HG03196 (cell line): ENCODE measurements around the gene TOM1L2.

Experiments used
- ATAC-seq: cut with Tn5 transposase; IDR thresholded peaks from one replicate; pipeline ENCODE4 v1.9.1; 2021; ENCODE audit not compliant: unreplicated experiment

TOM1L2 gene

DNA sequence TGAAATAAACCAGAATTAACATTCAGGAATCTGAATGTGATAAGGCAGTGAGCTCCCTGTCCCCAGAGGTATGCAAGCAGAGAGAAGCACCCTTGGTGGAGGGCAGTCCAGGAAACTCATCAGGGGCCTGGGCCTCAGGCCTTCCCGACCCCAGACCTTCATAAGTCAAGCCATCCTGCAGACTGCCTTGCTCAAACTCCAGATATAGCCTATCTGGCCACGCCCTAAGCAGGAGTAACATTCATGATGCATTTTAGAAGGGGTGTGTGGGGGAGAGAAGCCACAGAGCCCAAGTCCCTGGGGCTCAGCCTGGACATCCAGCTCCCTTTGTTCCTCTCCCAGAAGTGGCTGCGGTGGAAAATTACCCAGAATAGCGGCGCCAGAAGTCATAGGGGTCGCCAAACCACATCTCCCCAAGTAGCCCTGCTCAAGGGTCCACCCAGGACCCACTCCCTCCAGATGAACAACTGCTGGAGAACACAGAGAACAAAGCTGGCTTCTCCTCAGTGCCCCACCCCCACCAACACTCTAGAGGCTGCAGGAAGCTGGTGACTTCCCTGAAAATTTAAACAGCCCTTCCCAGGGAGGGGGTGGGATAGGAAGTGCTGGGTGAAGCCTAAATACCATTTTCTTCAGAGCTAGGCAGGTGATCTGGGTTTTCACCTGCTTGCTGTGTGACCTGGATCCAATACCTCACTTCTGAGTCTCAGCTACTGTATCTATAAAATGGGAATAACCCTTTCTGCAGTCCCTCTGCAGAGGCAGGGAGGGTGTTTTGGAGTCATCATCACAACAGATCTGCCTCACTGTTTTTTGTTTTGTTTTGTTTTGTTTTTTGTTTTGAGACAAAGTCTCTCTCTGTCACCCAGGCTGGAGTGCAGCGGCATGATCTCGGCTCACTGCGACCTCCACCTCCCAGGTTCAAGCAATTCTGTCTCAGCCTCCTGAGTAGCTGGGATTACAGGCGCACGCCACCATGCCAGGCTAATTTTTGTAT lies 133.9 kb downstream of the TOM1L2 start:
- no peak for ATAC-seq

DNA sequence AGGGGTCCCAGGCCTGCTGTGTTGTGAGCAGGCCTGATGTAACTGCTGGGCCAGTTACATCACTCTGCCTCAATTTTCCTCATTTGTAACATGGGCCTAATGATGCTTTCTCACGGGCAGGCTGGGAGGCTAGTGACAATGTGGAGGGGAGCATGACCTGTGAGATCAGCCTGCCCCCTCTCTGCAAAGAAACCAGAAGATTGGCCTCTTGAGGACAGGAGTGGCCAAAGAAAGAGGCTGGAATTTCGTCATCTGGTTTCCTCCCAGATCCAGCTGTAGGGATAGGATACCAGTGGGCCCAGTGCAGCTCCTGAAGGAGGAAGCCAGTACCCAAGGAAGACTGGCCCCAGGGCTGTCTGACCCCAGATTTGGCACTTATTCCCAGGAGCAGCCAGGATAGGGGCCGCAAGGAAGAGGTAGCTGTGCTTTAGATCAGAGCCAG lies 134.8 kb downstream of the TOM1L2 start:
- no peak for ATAC-seq

DNA sequence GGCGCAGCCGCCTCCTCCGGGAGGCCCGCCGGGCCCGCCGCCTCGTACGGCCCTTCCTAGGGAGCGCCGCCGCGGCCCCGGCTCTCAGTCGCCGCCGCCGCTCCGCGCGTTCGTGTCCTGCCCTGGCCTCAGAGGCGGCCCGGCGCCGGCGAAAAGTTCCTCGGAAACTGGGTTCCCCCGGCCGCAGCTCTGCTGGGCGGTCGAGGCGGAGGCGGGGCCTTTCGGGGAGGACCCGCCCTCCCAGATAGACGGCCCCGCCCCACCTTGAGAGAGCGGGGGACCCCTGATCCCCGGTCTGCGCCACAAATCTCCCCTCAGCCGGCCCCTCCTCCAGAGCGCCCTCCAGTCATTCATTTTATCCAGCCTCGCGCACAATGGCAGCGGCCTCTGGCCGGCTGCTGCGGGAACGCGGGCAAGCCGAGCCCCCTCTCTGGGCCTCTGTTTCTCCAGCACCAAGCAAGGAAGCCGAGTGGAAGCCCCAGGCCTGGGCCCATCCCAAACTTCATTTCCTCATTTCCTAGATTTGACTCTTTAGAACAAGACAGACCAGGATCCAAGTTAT lies 135.3 kb downstream of the TOM1L2 start, which contains the start of gene SREBF1:
Gene SREBF1, minus strand, starts transcription at position 169 of the 562 bp plus-strand sequence. CDS start 169 bp downstream, outside the sequence.
- peak; percentile 15 for ATAC-seq

DNA sequence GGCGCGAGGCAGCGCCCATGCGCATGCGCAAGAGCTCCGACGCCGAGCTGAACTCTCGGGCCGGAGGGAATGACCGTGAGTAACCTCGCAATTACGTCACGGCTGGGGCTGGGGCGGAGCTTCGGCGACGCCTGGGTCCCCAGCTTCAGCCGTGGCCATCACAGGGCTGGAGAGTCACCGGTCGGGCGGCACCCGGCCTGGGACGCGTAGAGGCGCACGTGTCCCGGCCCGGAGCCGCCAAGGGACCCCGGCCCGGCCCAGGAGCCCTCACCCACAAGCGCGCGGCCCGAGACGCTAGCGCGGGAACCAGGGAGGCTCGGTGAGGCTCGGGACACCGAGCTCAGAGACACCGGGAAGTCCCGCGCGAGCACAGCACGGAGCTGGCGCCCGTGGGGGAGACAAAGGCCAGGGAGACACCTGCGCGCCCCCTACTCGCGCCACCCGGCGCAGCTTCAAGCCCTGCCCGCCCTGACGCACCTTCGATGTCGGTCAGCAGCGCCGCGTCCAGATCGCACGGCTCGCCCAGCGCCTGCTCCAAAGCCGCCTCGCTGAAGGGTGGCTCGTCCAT lies 135.9 kb downstream of the TOM1L2 start:
- ATAC-seq, result peak; percentile 63

DNA sequence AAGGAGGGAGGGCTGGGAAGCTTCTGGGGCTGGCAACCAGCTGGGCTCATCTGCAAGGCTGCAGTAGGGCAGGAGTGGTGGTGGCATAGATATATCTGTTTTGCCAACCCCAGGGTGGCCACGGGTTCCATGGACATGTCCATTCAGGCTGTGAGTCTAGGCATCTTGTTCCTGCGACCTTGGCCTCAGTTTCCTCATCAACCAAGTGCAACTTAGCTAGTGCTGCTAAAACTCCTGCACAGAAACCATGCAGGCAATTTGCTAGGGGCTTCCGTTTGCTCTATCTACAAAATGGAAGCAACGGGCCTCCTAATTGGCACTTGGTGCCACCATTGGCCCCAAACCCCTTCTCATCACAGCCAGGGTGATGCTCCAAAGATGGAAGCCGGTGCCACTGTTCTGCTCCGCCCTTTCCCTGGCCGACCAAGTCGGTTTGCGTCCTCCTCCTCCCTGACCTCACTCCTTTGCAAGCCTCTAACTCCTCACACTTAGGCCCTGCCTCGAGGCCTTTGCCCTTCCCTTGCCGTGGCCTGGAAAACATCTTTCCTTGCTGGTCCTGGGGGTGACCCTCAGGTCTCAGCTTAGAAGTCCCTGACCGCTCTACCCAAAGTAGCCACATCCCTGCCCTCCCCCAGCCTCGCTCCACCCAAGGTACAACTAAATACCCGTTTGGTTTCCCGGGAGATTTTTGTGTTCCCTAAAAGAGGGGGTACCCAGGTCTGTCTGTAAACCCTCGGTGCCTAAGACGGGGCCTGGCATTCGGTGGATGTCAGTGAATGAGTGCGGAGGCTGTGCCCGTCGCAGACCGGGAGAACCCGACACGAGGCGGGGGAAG lies 136.6 kb downstream of the TOM1L2 start:
- no peak for ATAC-seq

DNA sequence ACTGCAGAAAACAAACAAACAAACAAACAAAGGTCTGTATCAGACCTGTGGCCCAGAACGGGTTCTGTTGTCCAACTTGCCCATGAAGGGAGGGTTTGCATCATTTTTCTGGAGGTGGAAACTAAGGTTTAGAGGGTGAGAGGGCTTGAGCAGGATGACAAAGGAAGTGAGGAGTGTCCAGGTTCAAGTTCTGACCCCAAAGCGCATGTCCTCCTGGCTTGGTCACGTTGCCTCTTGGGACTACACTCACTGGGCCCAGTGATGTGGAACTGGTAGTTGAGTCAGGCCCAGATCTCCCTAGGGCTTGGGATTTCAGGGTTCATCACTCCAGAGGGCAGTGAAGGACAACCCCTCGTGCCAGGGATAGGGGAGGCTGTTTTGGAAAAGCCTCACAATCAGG lies 137.2 kb downstream of the TOM1L2 start:
- ATAC-seq, result no peak

DNA sequence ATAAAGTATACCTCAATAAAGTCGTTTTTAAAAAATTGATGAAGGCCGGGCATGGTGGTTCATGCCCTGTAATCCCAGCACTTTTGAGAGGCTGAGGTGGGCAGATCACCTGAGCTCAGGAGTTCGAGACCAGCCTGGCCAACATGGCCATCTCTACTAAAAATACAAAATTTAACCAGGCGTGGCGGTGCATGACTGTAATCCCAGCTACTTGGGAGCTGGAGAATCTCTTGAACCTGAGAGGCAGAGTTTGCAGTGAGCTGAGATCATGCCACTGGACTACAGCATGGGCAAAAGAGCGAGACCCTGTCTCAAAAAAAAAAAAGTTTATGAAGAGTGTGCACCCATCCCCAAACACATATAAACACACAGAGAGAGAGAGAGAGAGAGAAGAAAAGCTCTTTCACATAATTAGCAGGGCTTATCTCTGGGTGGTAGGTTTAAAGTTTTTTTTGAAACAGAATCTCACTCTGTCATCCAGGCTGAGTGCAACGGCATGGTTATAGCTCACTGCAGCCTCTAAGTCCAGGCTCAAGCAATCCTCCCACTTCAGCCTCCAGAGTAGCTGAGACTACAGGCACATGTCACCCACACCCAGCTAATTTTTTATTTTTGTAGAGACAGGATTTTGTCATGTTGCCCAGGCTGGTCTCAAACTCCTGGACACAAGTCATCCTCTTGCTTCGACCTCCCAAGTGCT lies 138.4 kb downstream of the TOM1L2 start:
- ATAC-seq, result no peak

DNA sequence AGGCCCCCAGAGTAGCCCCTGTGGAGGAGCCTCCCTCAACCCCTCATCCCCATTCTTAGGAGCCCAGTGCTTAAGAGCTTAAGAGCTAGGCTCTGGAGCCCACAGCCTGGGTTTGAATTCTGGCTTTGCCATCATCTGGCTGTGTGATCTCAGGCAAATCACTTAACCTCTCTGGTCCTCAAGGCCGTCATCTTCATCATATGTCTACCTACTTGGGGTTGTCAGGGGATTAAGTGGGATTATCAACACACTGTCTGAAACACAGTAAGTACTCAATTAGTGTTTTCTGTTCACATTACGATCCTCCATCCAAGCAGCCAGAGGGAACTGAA lies 140.2 kb downstream of the TOM1L2 start:
- ATAC-seq, result no peak

DNA sequence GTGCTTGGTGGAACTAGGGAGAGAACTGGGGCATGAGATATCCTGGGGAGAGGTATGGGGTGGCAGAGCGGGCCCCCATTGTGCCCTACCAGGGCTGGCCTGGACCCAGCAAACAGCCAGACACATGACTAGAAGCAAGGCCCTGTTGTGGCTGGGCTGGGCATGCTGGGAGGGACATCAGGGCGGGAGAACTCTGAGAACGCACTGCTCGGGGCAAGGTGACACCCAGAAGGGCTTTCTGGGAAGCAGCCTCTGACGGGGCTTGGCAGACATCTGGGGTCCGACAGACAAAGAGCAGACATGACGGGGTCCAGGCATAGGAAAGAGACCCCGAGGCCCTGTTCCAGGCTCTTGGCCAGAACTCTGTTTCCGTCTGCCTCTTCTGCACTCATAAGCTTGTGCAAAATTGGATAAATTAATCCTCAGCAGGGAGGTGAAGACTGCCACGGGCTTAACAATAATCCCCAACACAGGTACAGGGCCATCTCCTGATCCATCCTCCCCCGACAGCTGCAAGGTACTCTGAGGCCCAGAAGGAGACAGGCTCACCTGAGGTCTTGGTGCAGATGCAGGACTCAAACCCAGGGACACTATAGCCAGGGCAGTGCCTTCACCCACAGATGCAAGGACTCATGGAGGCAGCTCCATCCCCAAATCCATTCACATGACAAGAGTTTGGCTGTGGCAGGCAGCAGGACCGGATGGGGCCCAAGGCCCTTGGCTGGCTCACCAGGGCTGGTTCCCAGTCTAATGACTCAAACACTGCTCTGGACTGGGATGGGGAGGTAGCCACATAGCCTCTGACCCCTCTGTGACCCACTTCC lies 140.8 kb downstream of the TOM1L2 start:
- ATAC-seq, result no peak

DNA sequence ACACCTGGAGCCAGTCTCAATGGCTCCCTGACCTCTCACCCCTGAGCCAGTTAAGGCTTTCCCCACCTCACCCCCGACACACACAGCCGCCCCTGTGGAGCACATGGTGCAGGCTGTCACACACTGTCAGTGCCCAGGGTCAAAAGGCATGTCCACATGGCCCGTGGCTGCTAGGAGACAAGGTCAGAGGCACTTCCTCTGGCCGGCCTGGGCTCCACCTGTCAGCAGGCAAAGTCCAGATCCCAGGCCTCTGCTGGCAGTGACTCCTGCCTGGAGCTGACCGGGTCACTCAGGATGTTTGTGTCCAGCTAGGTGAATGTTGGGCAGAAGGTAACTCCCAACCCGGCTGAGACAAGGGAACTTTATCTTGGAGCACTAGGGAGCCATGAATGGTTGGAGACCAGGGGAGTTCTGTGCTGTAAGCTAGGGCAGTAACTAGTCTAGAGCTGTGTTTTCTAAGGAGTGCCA lies 141.4 kb downstream of the TOM1L2 start:
- no peak for ATAC-seq

DNA sequence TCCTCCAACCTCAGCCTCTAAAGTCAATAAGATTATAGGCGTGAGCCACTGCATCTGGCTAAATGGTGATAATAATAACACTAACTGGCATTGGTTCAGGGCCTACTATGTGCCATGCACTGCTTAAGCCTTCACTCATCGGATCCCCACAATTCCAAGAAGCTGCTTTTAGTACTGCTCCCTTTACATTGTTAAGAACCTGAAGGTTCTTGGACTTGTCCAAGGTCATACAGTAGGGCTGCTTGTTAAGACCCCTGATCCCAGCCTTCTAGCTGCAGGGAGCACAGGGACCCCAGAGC lies 142.0 kb downstream of the TOM1L2 start:
- ATAC-seq, result no peak

DNA sequence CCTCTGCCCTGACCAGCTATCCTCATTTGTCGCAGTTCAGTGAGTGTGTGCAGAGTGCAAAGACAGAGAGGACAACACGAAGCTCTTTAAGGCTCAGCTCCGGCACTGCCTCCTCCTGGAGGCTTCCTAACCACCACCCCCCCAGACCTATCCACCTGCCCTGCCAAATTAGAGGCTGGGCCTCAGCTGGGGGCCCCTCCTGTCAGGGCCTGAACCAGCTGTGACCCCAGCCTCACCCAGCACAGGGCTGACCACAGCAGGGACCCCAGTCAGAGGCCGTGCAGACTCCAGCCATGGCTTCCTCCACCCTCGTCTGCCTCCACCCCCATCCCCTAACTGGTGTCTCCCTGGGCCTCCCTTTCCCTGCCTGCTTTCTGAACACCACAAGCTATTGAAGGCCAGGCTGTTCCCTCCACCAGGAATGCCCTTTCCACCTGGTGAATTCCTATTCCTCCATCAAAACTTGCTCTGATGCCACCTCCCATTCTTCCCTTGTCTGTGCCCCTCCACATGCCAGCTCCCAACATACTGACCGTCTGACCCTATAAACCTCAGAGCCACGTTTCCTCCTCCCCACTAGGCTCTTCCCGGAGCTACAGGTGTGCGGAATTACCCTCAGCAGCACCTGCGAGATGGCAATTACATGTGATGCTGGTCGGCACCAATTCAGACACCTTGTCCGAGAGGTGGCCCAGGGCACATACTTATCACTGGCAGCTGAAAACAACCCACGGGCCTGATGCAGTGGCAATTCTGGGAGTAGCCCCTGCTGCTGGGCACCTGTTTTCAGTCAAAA lies 144.2 kb downstream of the TOM1L2 start:
- no peak for ATAC-seq

DNA sequence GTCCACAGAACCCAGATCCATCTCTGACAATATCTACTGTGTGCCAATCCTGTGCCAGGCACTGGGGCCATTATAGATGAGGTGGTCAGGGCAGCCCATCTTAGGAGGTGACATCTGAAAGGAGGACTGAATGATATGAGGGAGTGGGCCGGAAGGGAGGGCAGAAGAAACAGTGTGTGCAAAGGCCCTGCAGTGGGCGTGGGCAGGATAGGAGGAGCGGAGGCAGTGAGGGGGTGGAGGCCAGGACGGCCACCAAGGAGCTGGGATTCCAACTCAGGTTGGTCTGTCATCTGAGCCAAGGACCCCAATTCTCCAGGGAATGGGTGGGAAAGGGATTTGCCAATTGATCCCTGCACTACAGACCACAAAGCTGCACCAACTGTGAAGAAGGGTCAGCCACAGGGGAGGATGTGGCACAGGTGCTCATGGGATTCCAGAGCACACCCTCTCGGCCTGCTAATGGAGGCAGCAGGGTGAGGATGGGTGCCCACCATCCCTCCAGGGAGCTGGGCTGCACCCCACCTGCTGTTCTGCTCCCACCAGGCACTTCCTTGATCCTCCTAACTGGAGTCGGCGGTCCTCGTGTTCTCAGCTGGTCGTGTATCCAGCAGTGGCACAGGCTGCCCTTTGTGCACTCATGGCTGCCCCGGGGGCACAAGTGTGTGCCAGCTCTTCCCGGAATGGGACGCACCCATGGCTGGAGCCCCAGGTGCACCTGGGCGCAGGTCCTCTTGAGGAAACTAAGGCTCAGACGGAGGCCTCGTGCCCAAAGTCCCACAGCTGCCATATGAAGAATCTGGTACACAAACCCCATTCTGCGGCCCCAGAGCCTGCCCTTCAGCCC lies 145.0 kb downstream of the TOM1L2 start:
- ATAC-seq, result no peak

DNA sequence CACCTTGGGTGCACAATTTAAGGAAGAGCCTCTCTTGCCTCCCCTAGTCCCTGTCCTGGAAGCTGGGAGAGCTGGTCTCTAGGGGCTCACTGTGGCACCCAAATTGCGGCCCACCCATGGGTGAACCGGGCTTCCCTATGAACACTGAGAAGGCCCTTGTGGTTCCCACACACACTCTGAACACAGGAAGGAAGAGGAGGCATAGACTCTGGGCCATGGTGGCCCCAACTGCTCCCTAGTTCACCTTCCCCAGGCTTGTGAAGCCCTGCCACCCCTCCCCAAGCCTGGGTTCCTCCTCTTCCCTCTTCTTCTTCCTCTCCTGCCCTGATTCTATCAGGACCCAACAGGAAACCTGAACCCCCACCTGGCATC lies 145.9 kb downstream of the TOM1L2 start:
- no peak for ATAC-seq

DNA sequence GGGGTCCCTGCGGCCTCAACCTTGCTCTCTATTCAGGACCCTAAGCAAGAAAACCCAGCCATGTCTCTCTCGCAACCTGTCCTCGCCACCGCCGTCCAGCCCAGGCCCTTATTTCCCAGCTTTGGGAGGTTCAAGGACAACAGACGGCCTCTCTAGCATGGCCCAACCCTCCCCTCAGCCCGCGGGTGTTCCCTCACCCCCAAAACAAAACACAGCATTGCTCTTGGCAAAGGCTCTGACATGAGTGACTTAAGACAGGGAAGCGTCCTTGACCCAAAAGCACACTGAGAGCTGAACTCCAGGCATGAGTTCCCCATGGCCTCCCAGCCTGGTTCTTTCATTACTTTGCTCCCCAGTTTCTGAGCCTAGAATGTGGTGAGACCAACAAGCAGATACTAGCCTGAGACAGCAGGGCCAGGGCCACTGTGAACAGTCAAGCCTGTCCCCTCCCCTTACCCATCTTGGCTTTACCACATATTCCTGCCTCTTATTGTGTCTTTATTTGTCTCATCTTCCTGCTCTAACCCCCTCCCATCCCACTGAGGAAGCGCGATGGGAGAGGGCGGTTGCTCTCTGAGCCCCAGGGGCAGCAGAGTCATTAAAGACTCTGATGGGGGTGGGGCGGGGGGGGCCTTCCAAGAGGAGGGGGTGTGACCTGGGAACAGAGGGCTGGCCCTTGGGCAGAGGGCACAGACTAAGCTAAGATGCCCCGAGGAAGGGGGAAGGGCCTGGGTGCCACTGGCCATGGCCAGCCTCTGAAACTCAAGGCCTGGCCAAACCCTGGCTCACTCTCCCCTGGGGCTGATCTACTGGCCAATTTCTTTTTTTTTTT lies 147.2 kb downstream of the TOM1L2 start:
- ATAC-seq, result no peak

DNA sequence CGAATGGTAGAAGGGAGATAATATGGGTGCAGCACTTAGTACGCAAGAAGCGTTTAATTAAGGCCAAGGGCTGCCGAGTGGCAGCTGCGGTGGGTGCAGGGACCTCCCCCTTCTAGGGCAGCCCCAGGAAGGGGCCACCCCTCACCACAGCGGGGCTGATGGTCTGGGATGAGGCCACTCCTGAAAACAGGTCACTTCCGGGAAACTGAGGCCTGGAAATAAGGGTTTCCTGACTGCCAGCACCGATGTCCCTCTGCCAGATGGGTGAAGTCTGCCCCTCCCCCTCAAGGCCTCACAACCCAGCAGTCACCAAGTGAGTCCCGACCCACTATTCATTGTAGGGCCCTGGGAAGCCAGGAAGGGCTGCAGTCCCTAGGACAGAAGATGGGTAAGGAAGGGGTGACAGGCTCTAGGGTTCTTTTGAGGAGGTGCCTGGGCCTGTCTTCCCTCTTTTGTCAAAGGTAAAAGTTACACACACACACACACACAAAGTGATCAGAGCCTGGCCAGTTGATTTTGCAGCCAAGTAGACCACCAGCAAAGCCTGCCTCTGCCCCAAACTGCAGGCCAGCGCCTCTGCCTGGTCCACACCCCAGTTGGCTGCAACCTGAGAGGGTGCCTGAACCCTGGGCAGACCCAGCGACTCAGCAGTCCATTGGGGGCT lies 147.9 kb downstream of the TOM1L2 start:
- peak; percentile 12 for ATAC-seq
